HCT116 (cell line): ENCODE data around the gene SHROOM3. TPM values are rescaled to one million over a fixed set of nuclear protein-coding genes. Genes with fewer than 3 reads are reported as not detected.

Experiments
- ATAC-seq: fragments of 200-7000 bp; cut with Tn5 transposase; 2 replicates; pipeline ENCODE4 v1.9.1; 2020; ENCODE audit warnings: mild to moderate bottlenecking, moderate library complexity
- BruUV-seq: library from RNA; stranded (reverse); fragments of 400-500 nt; replicated peaks from 2 replicates; lab custom pipeline; 2021; lab: Mats Ljungman, UMichigan
- CTCF ChIA-PET: fragments of 300-600 bp; sonication (Branson Sonifier 250); formaldehyde crosslinking; loops from one replicate; lab custom pipeline; 2021; ENCODE audit warnings: antibody characterized with exemption; lab: Charles Lee
- POLR2A ChIA-PET: fragments of 300-600, 350-600 bp; sonication (Branson Sonifier 250); formaldehyde crosslinking; loops from one replicate; lab custom pipeline; 2021; ENCODE audit warnings: antibody characterized with exemption; lab: Charles Lee
- RAD21 ChIA-PET, 2 experiments: fragments of 300-600 bp; sonication (Branson Sonifier 250); formaldehyde crosslinking; loops; one replicate each; lab custom pipeline; 2023; ENCODE audit warnings: low total read pairs in 2 of 2; ENCODE audit not compliant: uncharacterized antibody in 2 of 2, unreplicated experiment in 2 of 2, low non-redundant PET in 1 of 2; lab: Charles Lee
- DNase-seq: peaks from one replicate; pipeline ENCODE4 v3.0.0-alpha.2; 2010; ENCODE audit warnings: low read depth, low spot score
- H2AFZ ChIP-seq: fragments of 200-600 bp; shearing (Covaris generic), sonication (generic); 2 replicates; pipeline ENCODE4 v1.6.1; 2017; ENCODE audit warnings: low read depth, mixed run types, mixed read lengths, antibody characterized with exemption, low read length; ENCODE audit not compliant: poor library complexity, severe bottlenecking
- H3K27ac ChIP-seq: 2 replicates; pipeline ENCODE4 v1.5.1; 2012; ENCODE audit warnings: low read depth, low read length
- H3K27me3 ChIP-seq: fragments of 200-600 bp; sonication (generic); 2 replicates; pipeline ENCODE4 v1.6.1; 2016; ENCODE audit warnings: mixed run types, low read length, mixed read lengths; ENCODE audit not compliant: insufficient read depth
- H3K36me3 ChIP-seq, 2 experiments: fragments of 200-500 bp in 1 of 2; fragments of 200-600 bp in 1 of 2; sonication (Bioruptor generic) in 1 of 2; sonication (generic) in 1 of 2; 2 replicates each; pipeline versions ENCODE4 v1.5.1 to v1.6.1; 2014 to 2016; ENCODE audit warnings: low read length in 2 of 2, inconsistent platforms in 1 of 2, mixed read lengths in 1 of 2, mixed run types in 1 of 2; ENCODE audit not compliant: insufficient read depth in 2 of 2, control insufficient read depth in 1 of 2
- H3K4me1 ChIP-seq, 2 experiments: fragments of 200-600 bp in 1 of 2; sonication (generic) in 1 of 2; 2 replicates each; pipeline versions ENCODE4 v1.5.1 to v1.6.1; 2012 to 2017; ENCODE audit warnings: low read length in 2 of 2, inconsistent platforms in 1 of 2, mild to moderate bottlenecking in 1 of 2, mixed read lengths in 1 of 2, mixed run types in 1 of 2, moderate library complexity in 1 of 2; ENCODE audit not compliant: insufficient read depth in 2 of 2, control insufficient read depth in 1 of 2
- H3K4me2 ChIP-seq: fragments of 200-600 bp; sonication (generic); 2 replicates; pipeline ENCODE4 v1.6.1; 2017; ENCODE audit warnings: mixed run types, low read length, mixed read lengths
- H3K4me3 ChIP-seq, 2 experiments: fragments of 200-600 bp in 1 of 2; sonication (generic) in 1 of 2; replicated peaks in 1 of 2; 2 replicates each; pipeline ENCODE4 v1.5.1; 2011 to 2016; ENCODE audit warnings: low read length in 2 of 2, control low read depth in 1 of 2, low read depth in 1 of 2, mild to moderate bottlenecking in 1 of 2, mixed read lengths in 1 of 2, mixed run types in 1 of 2
- H3K79me2 ChIP-seq: fragments of 200-600 bp; sonication (generic); 2 replicates; pipeline ENCODE4 v1.6.1; 2017; ENCODE audit warnings: mild to moderate bottlenecking, mixed run types, low read length, moderate library complexity, mixed read lengths; ENCODE audit not compliant: insufficient read depth
- H3K9ac ChIP-seq: fragments of 200-600 bp; sonication (generic); 2 replicates; pipeline ENCODE4 v1.6.1; 2016; ENCODE audit warnings: low read length, mixed read lengths
- H3K9me2 ChIP-seq: fragments of 200-600 bp; sonication (generic), shearing (Covaris generic); 2 replicates; pipeline ENCODE4 v1.6.1; 2017; ENCODE audit warnings: mixed run types, mild to moderate bottlenecking, moderate library complexity; ENCODE audit not compliant: insufficient read depth
- H3K9me3 ChIP-seq, 2 experiments: fragments of 200-500 bp in 1 of 2; fragments of 200-600 bp in 1 of 2; sonication (Bioruptor generic) in 1 of 2; sonication (generic) in 1 of 2; 2 replicates each; pipeline ENCODE4 v1.6.1; 2014 to 2017; ENCODE audit warnings: low read length in 2 of 2, mixed read lengths in 2 of 2, inconsistent platforms in 1 of 2, low read depth in 1 of 2, mild to moderate bottlenecking in 1 of 2, mixed run types in 1 of 2, moderate library complexity in 1 of 2; ENCODE audit not compliant: control insufficient read depth in 1 of 2, insufficient read depth in 1 of 2
- H4K20me1 ChIP-seq: fragments of 200-600 bp; sonication (generic), shearing (Covaris generic); 2 replicates; pipeline ENCODE4 v1.6.1; 2017; ENCODE audit warnings: mixed run types, mild to moderate bottlenecking, moderate library complexity; ENCODE audit not compliant: insufficient read depth
- ATF3 ChIP-seq: IDR thresholded peaks from 2 replicates; pipeline ENCODE4 v1.6.1; 2012
- CBX3 ChIP-seq: IDR thresholded peaks from 2 replicates; pipeline ENCODE4 v1.6.1; 2012; ENCODE audit warnings: low read depth
- CTCF ChIP-seq, 3 experiments: fragments of 200-600 bp in 1 of 3; sonication (generic) in 1 of 3; IDR thresholded peaks in 2 of 3; conservative IDR thresholded peaks in 1 of 3; 2 replicates each; pipeline ENCODE4 v1.5.1; 2012 to 2017; ENCODE audit warnings: low read depth in 2 of 3, low read length in 2 of 3, antibody characterized with exemption in 1 of 3, borderline replicate concordance in 1 of 3, control low read depth in 1 of 3, mild to moderate bottlenecking in 1 of 3, mixed read lengths in 1 of 3, mixed run types in 1 of 3, moderate library complexity in 1 of 3; ENCODE audit not compliant: insufficient read depth in 1 of 3
- EGR1 ChIP-seq: IDR thresholded peaks from 2 replicates; pipeline ENCODE4 v1.6.1; 2012; ENCODE audit warnings: low read depth
- ELF1 ChIP-seq: IDR thresholded peaks from 2 replicates; pipeline ENCODE4 v1.6.1; 2012; ENCODE audit warnings: low read depth, borderline replicate concordance
- EZH2 ChIP-seq: fragments of 200-600 bp; sonication (generic); IDR thresholded peaks from 2 replicates; pipeline ENCODE4 v1.6.1; 2017; ENCODE audit warnings: antibody characterized with exemption, mixed run types
- EZH2phosphoT487 ChIP-seq: fragments of 200-600 bp; IDR thresholded peaks from 2 replicates; pipeline ENCODE4 v1.6.1; 2018; ENCODE audit warnings: antibody characterized with exemption, borderline replicate concordance
- FOSL1 ChIP-seq: IDR thresholded peaks from 2 replicates; pipeline ENCODE4 v1.6.1; 2012; ENCODE audit warnings: low read depth
- JUND ChIP-seq: IDR thresholded peaks from 2 replicates; pipeline ENCODE4 v1.6.1; 2012
- MAX ChIP-seq: IDR thresholded peaks from 2 replicates; pipeline ENCODE4 v1.6.1; 2012
- POLR2A ChIP-seq: IDR thresholded peaks from 2 replicates; pipeline ENCODE4 v1.7.0; 2011; ENCODE audit warnings: borderline replicate concordance; ENCODE audit not compliant: insufficient read depth, insufficient read length; ENCODE audit errors: extremely low read depth
- POLR2AphosphoS5 ChIP-seq: IDR thresholded peaks from 2 replicates; pipeline ENCODE4 v1.6.1; 2011; ENCODE audit warnings: mild to moderate bottlenecking, low read depth, low read length, moderate library complexity
- RAD21 ChIP-seq: IDR thresholded peaks from 2 replicates; pipeline ENCODE4 v1.6.1; 2012; ENCODE audit warnings: low read depth, mild to moderate bottlenecking
- SIN3A ChIP-seq: IDR thresholded peaks from 2 replicates; pipeline ENCODE4 v1.6.1; 2012; ENCODE audit warnings: low read depth
- SP1 ChIP-seq: IDR thresholded peaks from 2 replicates; pipeline ENCODE4 v1.6.1; 2012; ENCODE audit warnings: low read depth
- SRF ChIP-seq: IDR thresholded peaks from 2 replicates; pipeline ENCODE4 v1.6.1; 2012; ENCODE audit warnings: low read depth
- TCF7L2 ChIP-seq: IDR thresholded peaks from 2 replicates; pipeline ENCODE4 v1.7.0; 2011; ENCODE audit warnings: borderline replicate concordance, inconsistent platforms; ENCODE audit not compliant: insufficient read depth, insufficient read length; ENCODE audit errors: extremely low read depth
- YY1 ChIP-seq: IDR thresholded peaks from 2 replicates; pipeline ENCODE4 v1.6.1; 2011; ENCODE audit warnings: low read length, low read depth, moderate library complexity, mild to moderate bottlenecking; ENCODE audit not compliant: insufficient replicate concordance; ENCODE audit errors: extremely low read depth
- ZFX ChIP-seq: fragments of 450-650 bp; IDR thresholded peaks from 2 replicates; pipeline ENCODE4 v1.6.1; 2017
- intact Hi-C: fragments of 100-400 bp; cut with micrococcal nuclease; formaldehyde crosslinking; loops from 2 replicates; pipeline ENCODE4 v1.10.0; 2022
- total RNA-seq: library from RNA; stranded (reverse); gene quantifications from one replicate; pipeline ENCODE4 v1.2.1, GENCODE V29; 2021; ENCODE audit not compliant: unreplicated experiment
- TF ChIP-seq, protein P1 (sequence below): IDR thresholded peaks from 2 replicates; pipeline ENCODE4 v1.6.1; 2011; ENCODE audit warnings: mild to moderate bottlenecking, low read length, moderate library complexity; ENCODE audit not compliant: insufficient replicate concordance; ENCODE audit errors: extremely low read depth

Gene SHROOM3
- total RNA-seq, 1 experiment from 2014 or later = 22.5 TPM

DNA sequence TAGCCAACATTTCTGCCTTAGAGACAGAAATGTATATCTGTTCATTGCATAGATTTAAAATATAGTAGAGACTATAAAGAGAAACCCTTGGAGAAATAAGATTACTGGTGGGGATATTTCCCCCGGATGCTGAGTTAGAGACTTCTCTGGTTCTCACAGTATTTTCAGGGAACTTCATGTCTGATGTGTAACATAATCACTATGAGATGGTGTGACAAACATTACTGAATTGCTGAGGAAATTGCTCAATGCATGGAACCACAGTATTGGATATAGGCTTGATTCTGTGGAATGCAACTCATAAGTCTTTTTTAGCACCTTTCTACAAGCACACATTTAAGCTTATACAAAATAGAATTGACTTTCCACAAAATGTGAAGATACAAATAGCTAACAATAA, 310.2 kb downstream of the SHROOM3 start:
- H3K9me3 ChIP-seq = no peaks in the 10 kb centered on the region
- H3K4me1 ChIP-seq = peaks cover 0 to 10% of the 10 kb centered on the region in 2 experiments; a peak in 1 of 4 replicates
- H4K20me1 ChIP-seq = no peaks in the 10 kb centered on the region
- no peaks in the 10 kb centered on the region for H3K27me3 ChIP-seq
- H3K4me2 ChIP-seq = no peak overlapping the region
- H2AFZ ChIP-seq = no peak overlapping the region
- ATAC-seq (no peak), DNase-seq (no peak)
- H3K9ac ChIP-seq = no peak overlapping the region
- POLR2A ChIA-PET = no interaction called here
- CTCF ChIA-PET = no interaction called here
- TF ChIP-seq EZH2phosphoT487 = no peak
- TF ChIP-seq POLR2AphosphoS5 = no peak
- no peak for TF ChIP-seq SRF
- TF ChIP-seq POLR2A = no peak
- TF ChIP-seq CTCF (IDR thresholded peaks at IDR 0.05 in 2 of 3, conservative IDR thresholded peaks at IDR 0.05 in 1 of 3; ENCODE audit: borderline replicate concordance in 1 of 3, insufficient read depth in 1 of 3, low read depth in 2 of 3, low read length in 2 of 3) = no peak
- TF ChIP-seq, protein P1, sequence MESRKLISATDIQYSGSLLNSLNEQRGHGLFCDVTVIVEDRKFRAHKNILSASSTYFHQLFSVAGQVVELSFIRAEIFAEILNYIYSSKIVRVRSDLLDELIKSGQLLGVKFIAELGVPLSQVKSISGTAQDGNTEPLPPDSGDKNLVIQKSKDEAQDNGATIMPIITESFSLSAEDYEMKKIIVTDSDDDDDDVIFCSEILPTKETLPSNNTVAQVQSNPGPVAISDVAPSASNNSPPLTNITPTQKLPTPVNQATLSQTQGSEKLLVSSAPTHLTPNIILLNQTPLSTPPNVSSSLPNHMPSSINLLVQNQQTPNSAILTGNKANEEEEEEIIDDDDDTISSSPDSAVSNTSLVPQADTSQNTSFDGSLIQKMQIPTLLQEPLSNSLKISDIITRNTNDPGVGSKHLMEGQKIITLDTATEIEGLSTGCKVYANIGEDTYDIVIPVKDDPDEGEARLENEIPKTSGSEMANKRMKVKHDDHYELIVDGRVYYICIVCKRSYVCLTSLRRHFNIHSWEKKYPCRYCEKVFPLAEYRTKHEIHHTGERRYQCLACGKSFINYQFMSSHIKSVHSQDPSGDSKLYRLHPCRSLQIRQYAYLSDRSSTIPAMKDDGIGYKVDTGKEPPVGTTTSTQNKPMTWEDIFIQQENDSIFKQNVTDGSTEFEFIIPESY = no peak
- TF ChIP-seq TCF7L2 = no peak
- TF ChIP-seq MAX = no peak
- TF ChIP-seq ZFX = no peak
- TF ChIP-seq YY1 = no peak
- no peak for TF ChIP-seq SIN3A
- TF ChIP-seq EGR1 = no peak
- TF ChIP-seq FOSL1 = no peak
- TF ChIP-seq ATF3 = no peak
- TF ChIP-seq RAD21 = no peak
- TF ChIP-seq JUND = no peak
- TF ChIP-seq CBX3 = no peak
- no peak for TF ChIP-seq SP1
- TF ChIP-seq ELF1 = no peak
- no peak for TF ChIP-seq EZH2
- H3K79me2 ChIP-seq = no peaks in the 10 kb centered on the region; the same call in 1 of the 2 replicates
- RAD21 ChIA-PET = no interaction called here
- H3K4me3 ChIP-seq = no peak overlapping the region
- H3K36me3 ChIP-seq = no peaks in the 10 kb centered on the region
- intact Hi-C loops = loop anchor here (5.0 kb wide), 1 partner anchor 118 kb away; no protein-coding TSS in a partner anchor
- BruUV-seq = no TSS peak
- H3K9me2 ChIP-seq = no peaks in the 10 kb centered on the region
- H3K27ac ChIP-seq = no peak overlapping the region
